HG03103 (cell line): ENCODE results near the gene CYP2A13.
"Not testable (repeated sequence)": the region's sequence is repeated elsewhere in the genome, so short reads cannot be mapped to it uniquely, and the experiment has no call there.

Source experiments
- ATAC-seq: cut with Tn5 transposase; IDR thresholded peaks from one replicate; pipeline ENCODE4 v1.9.1; 2021; ENCODE audit warnings: low read depth; ENCODE audit not compliant: unreplicated experiment

The CYP2A13 gene

GRCh38 chr19:41088151-41088550, at the start of gene CYP2A13:
Gene CYP2A13, plus strand, starts transcription at chr19:41088451. Its CDS starts 21 bp downstream, at chr19:41088472.
- ATAC-seq, result no peak

DNA sequence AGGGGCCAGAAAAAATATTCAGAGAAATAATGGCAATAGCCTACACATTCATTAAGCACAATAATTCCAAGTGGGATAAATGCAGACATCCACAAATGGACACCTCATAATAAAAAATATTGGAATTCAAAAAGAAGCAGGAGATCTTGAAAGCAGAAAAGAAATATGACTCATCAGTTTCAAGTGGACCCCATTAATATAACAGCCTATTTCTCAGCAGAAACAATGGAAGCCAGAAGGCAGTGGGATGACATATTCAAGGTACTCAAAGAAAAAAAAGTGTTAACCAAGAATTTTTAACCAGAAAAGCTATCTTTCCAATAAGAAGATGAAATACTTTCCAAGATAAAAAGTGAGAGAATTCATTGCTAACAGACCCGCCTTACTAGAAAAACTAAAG, 48.4 kb upstream of the CYP2A13 start:
- ATAC-seq, result no peak

DNA sequence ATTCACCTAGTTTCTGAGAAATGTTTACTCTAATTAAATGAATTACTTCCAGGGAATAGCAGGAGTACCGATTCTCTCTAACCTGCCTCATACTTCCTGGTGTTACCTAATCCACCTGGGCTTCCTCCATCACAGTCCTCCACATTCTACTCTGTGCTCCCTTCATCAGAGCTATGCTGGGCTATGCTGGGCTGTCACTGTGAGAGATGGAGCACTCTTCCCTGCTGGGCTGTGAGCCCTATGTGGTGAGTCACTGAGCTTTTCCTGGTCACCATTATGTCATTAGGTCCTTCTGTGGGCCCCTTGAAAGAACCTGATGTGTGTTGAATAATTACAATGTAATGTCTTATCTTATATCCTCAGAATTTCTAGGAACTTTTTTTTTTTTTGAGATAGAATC, 43.2 kb upstream of the CYP2A13 start:
- ATAC-seq, result not testable (repeated sequence)

DNA sequence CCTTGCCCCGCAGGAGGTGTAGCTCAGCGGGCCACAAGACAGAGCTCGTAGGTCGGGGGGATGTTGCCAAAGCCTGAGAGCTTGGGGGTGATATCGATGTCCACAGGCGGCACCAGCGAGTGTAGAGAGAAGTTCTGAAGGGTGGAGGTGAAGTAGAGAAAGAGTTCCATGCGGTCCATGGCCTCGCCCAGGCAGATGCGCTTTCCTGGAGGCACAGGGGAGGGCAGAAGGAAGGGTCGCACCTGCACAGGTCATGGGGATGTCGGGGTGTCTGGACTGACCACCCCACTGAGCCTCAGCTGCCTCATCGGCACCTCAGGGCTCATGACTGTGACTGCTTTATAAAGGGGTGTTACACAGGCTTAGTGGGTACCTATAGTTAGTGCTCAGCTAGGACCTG, 37.8 kb upstream of the CYP2A13 start:
- no peak for ATAC-seq

DNA sequence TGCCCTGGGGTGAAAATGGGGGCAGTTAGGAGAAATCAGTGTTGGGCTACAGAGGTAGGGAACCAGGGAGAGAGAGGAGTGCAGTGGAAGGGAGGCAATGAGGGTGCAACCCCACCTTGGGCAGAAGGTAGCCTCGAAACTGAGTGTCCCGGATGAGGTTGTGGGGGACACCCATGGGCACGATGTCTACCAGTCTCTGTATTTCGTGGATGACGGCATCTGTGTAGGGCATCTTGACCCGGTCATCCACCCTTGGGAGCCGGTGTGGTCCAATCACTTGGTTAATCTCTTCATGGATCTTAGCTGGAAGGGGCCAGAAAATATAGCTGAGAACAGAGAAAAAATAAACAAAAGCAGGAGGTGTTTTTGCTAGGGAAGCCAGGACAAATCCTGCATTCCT, 36.1 kb upstream of the CYP2A13 start:
- ATAC-seq, result not testable (repeated sequence)

DNA sequence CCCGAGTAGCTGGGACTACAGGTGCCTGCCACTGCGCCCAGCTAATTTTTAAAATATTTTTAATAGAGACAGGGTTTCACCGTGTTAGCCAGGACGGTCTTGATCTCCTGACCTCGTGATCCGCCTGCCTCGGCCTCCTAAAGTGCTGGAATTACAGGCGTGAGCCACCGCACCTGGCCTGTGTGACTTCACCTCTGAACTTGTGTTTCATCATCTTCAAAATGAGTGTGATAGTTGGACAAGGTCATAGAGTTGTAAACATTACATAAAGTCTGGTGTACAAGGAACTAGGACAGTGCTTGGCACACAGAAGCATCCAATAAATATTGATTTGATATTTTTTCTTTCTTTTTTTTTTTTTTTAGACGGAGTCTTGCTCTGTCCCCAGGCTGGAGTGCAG, 34.9 kb upstream of the CYP2A13 start:
- ATAC-seq, result not testable (repeated sequence)

GRCh38 chr19:41064974-41065569, 23.2 kb upstream of the CYP2A13 start:
- ATAC-seq, result no peak

GRCh38 chr19:41076286-41076685, 12.0 kb upstream of the CYP2A13 start:
- ATAC-seq, result no peak

DNA sequence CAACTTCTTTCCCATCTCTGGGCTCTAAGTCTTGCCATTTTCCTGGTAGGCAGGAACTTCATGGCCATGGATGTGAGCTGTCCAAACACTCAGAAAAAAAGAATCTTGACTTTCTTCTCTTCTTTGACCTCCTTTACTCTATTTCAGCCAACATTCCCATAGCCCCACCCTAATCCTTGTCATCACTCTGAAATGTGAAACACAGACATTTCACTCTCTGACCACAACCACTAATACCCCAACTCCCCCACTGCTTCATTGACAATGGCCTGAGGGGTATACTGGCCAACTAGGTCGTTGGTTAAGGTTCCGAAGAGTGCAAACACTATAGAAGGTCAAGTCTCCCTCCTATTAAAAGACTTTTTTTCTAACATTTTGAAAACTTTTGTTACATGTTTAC, 4.7 kb upstream of the CYP2A13 start:
- no peak for ATAC-seq

GRCh38 chr19:41085748-41086415, 2.4 kb upstream of the CYP2A13 start:
- ATAC-seq, result no peak

DNA sequence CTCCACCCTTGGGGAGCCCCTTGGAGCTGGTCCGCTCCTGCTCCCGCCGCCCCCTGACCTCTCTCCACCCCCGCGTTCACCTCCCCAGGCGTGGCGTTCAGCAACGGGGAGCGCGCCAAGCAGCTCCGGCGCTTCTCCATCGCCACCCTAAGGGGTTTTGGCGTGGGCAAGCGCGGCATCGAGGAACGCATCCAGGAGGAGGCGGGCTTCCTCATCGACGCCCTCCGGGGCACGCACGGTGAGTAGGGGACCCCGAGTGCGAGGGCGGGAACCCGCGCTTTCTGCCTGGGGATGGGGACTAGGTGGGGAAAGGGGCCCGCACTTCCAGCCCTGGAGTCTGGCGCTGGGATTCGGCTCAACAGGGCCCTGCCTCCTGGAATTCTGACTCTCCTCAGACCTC, 1.7 kb downstream of the CYP2A13 start:
- no peak for ATAC-seq

DNA sequence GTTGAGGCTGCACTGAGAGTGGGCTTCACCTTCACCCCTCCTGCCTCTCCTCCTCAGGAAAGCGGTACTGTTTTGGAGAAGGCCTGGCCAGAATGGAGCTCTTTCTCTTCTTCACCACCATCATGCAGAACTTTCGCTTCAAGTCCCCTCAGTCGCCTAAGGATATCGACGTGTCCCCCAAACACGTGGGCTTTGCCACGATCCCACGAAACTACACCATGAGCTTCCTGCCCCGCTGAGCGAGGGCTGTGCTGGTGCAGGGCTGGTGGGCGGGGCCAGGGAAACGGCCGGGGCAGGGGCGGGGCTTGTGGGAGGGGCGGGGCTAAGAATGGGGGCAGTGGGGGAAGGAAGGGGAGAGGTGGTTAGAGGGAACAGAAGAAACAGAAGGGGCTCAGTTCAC, 7.5 kb downstream of the CYP2A13 start:
- no peak for ATAC-seq

- no peak for ATAC-seq
Measured at GRCh38 chr19:41096353-41096752, 8.1 kb downstream of the CYP2A13 start.

- no peak for ATAC-seq
Measured at GRCh38 chr19:41097302-41097701, 9.1 kb downstream of the CYP2A13 start.

DNA sequence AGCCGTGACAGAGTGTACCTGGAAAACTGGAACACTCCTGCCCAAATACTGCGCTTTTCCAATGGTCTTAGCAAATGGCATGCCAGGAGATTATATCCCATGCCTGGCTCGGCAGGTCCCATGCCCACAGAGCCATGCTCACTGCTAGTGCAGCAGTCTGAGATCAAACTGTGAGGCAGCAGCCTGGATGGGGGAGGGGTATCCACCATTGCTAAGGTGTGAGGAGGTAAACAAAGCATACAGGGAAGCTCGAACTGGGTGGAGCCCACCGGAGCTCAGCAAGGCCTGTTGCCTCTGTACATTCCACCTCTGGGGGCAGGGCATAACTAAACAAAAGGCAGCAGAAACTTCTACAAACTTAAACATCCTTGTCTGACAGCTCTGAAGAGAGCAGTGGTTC, 10.5 kb downstream of the CYP2A13 start:
- no peak for ATAC-seq

- not testable (repeated sequence) for ATAC-seq
Measured at GRCh38 chr19:41102210-41102609, 14.0 kb downstream of the CYP2A13 start.

GRCh38 chr19:41106177-41106576, 17.9 kb downstream of the CYP2A13 start:
- no peak for ATAC-seq

DNA sequence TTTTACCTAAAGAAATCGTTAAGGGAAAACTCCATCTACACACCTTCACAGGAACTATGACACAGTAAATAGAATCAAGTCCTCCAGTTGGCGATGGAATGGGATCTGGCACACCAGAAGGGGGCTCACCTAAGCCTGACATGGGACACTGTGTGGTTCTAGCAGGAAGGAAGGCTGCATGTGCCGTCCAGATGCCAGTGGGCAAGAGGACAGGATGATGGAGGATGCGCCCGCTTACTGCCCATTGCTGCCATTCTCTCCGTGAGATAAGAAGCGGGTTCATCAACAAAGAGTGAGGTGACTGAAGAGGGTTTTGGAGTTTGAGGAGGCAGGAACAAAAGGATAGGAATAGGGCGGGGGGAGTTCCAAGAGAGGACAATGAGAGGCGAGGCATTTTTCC, 23.0 kb downstream of the CYP2A13 start:
- no peak for ATAC-seq

- no peak for ATAC-seq
Measured at GRCh38 chr19:41111750-41112295, 23.6 kb downstream of the CYP2A13 start.

GRCh38 chr19:41112728-41113290, 24.6 kb downstream of the CYP2A13 start:
- no peak for ATAC-seq

- ATAC-seq, result no peak
Measured at GRCh38 chr19:41114132-41114531, 25.9 kb downstream of the CYP2A13 start, which contains the start of gene CYP2F1. Gene CYP2F1, plus strand, starts transcription at chr19:41114432. Its CDS starts 1,757 bp downstream, at chr19:41116189.

- ATAC-seq, result no peak
Measured at GRCh38 chr19:41116261-41116660, 28.0 kb downstream of the CYP2A13 start.
